HG03159 (cell line): ENCODE results near the gene FAN1.

ENCODE experiments used
- ATAC-seq: cut with Tn5 transposase; IDR thresholded peaks from one replicate; pipeline ENCODE4 v1.9.1; 2021; ENCODE audit warnings: mild to moderate bottlenecking, moderate library complexity; ENCODE audit not compliant: unreplicated experiment

Gene FAN1

DNA sequence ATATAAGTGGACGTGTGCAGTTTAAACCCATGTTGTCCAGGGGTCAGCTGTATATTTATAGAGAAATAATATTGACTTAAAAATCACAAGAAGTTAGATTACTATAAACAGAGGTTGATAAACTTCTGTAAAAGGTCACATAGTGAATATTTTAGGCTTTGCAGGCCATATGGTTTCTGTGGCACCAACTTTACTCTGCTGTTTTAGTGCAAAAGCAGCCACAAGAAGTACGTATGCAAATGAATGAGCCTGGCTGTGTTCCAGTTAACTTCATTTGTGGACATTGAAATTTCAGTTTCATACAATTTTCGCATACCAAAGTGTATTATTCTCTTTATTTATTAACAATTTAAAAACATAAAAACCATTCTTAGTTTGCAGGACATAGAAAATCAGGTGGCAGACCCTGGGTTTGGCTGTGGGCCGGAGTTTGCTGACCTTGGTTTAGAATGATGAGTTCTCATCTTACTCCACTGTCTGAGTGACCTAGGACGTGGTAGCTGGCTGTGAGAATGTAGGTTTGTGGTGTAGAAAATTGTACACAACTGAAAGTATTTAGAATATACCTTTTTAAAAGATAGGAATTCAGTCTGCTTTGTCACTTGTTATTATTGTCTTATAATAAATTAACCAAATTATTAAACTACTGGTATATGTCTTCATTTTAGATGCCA lies 16.3 kb downstream of the FAN1 start:
- no peak for ATAC-seq

DNA sequence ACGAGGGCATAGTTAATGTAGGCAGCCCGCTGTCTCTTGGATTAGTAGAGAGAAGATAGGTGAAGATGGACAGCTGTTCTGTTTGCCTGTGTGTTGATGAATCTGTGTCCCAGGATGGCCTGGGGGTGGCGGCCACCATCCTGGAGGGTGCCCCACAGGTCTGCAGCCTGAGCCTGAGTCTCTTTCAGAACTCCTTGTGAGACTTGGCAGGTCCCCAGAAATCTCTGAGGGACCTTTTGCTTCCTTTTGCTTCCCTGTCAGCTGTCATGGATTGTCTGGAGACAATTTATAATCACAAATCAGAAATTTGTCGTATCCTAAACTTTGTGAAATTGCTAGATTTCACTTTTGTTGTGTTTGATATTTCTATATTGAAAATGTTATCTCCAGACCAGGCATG lies 17.4 kb downstream of the FAN1 start:
- no peak for ATAC-seq

DNA sequence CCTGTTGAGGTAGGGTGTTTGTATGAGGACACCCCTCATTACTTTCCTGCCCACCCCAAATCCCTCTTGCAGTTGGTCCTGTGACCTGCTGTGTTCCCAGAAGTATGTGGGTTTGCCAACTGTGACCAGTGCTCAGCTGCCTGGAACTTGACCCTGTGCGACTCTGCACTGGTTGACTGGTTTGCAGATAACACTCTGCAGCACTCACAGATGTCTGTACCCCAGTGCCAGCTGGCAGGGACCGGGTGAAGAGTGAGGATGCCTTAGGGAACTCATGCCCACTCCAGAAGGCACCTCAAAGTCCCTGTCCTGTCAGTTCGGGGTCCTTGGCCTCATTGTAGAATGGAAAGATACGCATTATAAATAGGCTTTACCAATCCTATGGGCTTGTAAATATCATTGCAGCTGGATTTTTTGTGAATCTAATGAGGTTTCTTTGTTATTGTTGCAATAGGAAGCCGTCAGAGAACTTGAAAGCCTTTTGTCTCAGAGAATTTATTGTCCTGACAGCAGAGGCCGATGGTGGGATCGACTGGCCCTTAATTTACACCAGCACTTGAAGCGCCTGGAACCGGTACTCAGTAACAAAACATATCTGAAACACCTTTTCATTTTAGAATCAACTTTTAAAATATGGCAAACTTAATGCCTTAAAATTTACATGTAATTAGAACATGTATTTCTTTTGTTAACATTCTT lies 18.2 kb downstream of the FAN1 start:
- ATAC-seq = no peak

DNA sequence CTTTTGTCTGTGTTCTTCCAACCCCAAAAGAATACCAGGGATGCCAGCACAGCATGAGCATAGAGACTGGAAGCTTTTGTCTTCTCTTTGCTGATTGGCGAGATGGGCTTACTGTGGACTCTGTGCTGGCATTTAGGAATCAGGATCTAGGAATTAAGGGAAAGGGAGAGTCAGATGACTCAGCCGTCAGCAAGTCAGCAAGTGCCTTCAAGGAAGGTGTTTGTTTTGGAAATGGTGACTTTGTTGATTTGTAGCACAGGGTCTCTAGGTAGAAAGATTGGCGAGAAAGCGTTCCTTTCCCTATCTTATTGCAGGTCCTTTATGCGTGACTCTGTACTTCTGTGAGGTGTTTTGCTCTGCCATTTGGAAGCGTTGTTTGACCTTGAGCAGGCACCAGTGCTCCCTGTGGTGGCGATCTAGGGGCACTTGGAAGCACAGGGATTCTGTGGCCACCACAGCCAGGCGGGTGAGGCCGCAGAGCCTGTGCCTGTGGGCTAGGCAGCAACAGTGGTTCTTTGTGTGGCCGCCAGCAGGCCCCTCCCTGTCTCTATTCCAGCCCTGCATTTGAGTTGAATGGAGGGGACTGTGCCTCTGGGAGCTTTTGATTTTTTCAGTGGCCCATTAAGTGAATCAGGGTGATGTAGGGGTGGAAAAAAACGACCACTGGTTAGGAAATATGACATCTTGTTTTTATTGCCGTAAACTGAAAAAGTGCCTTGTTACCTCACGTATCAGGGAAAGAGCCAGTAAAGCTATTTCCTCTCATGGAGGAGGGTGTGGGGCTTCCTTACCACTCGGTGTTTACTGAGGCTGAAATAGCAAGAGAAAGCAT lies 19.0 kb downstream of the FAN1 start:
- no peak for ATAC-seq

DNA sequence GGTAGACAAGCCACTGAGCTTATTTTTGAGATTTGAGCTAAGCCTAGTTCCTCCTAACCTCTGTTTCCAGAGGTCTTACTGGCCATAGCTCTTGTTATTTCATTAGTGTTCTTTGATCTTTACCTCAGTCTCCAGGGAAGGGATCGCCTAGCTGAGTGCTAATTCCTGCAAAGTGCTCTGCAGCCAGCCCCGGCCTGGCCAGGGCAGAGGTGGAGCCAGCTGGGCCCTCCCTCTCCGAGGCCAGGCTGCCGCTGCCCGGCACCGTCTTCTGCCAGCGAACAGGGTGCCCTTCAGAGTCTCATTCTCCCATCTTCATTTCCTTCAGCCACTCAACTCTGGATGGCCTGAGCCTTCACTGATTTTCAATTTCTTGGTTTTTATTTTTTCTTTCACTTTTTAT lies 19.7 kb downstream of the FAN1 start:
- no peak for ATAC-seq

DNA sequence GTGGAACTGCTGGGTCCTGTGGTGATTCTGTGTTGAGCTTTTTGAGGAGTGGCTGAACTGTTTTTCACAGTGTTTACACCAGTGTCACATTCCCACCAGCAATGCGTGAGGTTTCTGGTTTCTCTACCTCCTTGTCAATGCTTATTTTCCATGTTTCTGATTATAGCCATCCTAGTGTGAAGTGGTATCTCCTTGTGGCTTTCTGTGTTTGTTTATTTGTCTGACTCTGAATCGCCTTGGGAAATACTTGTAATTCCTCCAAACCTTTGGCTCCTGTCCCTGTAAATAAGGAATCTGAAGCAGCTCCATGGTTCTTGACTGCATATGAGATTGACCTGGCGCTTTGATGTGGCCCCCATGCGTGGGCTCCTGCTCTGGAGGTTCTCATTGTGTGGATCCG lies 20.6 kb downstream of the FAN1 start:
- ATAC-seq = no peak

DNA sequence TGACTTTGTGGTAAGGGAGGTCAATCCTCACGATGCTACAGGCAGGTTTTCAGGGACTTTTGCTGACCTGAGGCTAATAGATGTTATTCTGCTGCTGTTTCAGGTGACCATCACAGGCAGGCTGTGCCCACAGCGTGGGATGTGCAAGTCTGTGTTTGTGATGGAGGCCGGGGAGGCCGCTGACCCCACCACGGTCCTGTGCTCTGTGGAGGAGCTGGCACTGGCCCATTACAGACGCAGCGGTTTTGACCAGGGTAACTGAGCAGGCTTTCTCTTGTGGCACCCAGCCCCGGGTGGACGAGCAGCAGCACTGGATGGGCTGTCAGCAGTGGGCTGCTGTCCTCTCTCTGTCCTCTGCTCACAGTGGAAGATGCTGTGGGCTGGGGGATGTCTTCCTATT lies 22.0 kb downstream of the FAN1 start:
- no peak for ATAC-seq

DNA sequence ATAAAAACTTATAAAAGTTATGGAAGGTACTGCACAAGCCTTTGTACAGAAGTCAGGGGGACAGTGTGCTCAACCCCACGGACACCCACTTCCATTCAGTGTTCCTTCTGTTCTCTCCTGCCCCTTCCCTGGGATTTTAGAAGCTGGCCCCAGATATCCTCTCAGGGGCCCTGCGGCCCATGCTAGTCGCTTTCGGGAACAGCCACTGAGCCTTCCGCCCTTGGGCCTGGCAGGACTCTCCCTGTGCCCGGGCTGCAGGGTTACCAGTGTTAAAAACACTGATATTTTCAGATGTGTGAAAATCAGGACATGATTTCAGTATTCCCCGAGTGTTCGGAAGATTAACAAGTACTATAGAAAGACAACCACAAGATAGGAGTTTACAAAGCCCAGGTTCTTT lies 22.4 kb downstream of the FAN1 start:
- no peak for ATAC-seq

DNA sequence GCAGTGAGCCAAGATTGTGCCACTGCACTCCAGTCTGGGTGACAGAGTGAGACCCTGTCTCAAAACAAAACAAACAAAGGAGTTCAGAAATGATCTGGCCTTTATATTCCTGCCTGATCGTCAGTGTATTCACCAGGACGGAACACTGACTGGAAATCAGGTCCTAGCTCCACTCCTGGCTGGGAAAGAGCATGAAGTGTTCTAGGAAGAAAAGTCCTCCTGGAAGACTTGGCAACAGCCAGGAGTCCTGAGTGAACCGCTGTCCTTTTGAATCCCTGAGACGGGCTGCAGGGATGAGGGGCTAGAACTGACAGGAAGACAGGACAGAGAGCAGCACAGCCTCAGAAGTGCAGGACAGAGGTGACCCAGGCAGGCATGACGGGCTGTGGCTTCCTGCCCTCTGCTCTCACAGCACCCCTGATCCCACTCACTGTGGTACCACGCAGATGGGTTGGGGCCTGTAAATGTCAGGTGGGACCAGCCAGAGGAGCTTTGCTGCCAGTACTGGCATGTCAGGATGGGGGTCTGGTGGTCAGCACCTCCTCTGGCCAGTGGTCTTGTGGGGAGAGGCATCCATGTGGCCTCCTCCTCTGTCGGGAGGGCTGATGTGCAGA lies 23.5 kb downstream of the FAN1 start:
- no peak for ATAC-seq

DNA sequence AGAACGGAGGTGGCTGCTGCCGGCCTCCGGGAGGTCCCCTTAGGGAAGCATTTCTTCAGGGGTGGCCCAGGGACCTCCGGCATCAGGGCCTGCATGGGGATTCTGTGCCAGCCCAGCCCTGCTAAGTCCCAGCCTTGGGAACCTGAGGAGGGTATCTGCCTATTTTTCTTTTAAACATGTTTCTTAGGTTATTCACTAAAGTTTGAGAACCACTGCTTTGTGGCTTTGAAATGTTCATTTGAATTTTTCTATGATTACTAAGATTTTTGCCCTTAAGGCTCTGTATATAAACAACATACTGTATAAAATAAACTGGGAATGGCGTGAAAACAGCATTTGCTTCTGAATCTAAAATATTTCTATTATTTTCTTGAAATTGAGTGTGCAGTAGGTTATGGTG lies 24.4 kb downstream of the FAN1 start:
- no peak for ATAC-seq

DNA sequence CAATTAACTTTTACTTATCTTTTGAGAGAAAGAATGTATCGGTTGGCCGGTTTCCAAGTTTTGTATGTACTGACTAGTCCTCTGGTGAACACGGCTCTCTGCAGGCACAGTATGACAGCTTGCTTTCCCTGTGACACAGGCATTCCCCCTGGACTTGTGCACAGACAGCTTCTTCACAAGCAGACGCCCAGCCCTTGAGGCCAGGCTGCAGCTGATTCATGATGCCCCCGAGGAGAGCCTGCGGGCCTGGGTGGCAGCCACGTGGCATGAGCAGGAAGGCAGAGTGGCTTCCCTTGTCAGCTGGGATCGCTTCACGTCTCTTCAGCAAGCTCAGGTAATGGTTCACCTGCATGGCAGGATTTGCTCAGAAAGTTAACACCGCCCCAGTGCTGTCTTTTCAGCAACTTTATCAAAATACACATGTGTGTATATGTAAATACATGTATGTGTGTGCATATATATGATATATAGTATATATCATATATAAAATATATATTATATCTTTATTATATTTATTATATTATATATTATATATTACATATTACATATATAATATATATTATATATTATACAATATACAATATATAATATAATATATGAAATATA lies 25.5 kb downstream of the FAN1 start:
- ATAC-seq = no peak

DNA sequence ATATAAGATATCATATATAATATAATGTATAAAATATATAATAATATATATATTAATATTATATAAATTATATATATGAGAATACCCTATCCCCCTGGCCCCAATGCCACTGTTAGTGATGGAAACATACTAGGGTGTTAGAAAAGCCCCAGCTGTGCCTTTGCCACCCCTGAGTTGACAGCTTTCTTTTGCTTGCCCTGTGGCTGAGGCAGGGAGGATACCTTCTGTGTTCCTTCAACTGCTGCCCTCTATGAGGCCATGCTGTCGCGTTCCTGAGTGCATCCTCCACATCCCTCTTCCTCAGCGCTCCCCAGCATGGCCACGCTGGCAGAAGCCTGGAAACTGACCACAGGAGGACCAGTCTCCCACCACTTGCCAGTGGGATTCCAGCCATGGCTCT lies 26.3 kb downstream of the FAN1 start:
- ATAC-seq = no peak

DNA sequence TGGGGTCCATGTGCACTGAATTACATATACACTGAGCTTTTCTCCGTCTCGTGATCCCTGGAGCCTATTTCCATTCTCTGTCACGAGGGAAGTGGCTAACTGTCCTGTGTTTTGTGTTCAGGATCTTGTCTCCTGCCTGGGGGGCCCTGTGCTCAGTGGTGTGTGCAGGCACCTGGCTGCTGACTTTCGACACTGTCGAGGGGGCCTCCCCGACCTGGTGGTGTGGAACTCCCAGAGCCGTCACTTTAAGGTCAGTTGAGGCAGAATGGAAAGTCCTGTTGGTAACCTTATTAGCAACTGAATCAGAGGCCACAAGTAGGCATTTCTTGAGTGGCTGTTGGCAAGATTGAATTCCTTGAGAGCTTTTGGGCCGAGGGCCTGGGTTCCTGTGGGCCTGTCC lies 26.7 kb downstream of the FAN1 start:
- no peak for ATAC-seq

DNA sequence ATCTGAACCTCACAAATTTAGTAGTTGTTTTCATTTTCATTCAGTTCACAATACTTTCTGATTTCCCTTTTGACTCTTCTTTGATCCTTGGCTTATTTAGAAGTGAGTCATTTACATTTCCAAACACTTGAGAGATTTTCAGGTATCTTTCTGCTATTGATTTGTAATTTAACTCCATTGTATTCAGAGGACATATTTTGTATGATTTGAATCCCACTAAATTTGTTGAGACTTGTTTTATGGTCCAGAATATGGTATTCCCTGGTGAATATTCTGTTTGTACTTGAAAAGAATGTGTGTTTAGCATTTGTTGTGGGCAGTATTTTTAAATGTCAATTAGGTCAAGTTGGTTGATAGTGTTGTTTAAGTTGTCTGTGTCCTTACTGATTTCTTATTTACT lies 29.6 kb downstream of the FAN1 start:
- no peak for ATAC-seq

DNA sequence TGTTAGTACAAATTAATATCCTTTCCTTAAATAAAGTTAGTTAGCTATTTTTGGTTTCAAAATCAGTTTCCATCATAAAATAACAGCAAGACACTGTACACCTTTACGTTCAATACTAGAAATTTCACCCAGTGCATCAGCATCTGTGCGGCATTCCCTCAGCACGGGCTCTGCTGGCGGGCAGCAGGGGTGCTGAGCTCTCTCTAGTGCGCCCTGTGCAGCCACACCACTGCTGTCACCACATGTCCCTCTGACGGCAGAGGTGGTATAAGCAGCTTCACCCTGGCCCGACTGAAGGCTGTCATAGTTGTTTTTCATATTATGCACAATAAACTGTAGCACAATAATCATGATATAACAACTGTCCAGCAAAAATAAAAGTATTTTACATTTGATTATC lies 35.4 kb downstream of the FAN1 start:
- no peak for ATAC-seq

DNA sequence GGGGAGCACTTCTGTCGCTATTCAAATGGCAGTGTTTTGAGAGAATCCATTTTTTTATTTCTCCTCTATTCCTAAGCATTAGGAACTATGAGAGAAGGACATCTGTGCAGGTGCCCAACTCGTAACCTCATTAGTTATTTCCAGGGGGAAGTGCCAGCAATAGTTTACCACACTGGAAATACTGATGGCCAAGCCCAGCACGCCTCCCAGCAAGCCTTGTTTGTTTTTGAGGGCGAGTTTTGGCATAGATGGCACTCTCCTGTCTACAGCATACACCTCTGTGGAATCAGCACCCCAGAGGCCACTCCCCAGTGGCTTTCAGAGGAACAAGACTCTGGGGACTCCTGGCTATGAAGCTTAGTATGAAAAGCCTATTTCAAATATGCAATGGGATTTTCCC lies 36.6 kb downstream of the FAN1 start:
- ATAC-seq = no peak

DNA sequence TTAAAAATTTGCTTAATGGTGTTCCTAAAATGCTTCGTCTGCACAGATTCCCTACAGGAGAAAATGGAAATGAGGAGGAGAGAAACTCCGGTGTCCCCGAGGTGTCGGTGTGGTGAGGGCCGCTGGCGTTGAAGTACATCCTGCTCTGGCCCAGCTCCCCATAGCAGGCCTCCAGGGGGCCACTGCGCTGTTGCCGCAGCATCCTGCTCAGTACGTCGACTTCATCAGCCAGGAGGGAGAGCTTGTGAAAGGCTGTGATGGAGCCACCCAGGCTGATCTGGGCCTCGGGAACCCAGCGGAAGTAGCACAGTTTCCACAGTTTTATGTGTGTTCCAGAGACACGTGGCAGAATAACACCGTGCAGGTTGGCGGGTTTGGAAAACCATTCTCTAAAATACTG lies 37.8 kb downstream of the FAN1 start:
- ATAC-seq = no peak

DNA sequence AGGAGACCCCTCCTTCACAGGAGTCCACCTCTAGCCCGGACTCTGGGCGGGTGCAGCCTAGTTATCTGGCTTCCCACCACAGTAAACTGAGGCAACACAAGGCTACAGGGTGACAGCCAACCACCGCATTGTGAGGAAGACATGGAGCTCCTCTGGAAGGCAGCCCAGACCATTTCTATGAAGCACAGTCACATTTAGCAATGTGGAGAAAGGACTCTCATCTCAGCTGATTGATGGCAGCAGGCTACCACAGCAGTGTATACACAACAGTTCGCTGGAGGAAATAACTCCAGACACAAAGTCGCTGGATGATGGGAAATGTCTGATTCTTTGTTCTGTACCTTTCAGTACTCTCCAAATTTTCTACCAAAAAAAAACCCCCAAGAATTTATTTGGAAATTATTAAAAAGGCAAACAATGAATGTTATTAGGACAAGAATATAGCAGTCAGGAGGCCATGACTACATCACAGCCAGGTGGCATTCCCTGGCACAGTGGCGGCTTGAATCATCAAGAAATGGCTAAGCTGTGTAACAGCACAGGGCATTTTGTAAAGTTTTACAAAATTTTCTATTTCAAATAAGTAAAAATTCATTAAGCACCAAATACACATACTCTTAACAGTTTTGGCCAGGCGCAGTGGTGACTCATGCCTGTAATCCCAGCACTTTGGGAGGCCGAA lies 40.1 kb downstream of the FAN1 start:
- no peak for ATAC-seq

DNA sequence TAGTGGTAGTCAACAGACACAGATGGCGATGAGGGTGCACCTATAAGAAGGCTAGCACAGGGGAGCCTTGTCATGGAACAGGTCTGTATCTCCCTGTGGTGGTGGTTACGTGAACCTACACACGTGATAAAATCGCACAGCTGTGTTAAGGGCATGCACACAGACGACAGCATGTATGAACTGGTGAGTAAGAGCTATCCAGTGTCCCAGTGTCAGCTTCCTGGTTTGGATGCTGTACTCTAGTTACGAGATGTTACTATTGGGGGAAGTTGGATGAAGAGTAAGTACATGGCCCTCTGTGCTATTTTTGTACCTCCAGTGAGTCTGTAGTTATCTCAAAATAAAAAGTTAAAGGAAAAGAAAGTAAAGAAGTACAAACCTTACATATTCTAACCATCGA lies 49.5 kb downstream of the FAN1 start:
- ATAC-seq = no peak

DNA sequence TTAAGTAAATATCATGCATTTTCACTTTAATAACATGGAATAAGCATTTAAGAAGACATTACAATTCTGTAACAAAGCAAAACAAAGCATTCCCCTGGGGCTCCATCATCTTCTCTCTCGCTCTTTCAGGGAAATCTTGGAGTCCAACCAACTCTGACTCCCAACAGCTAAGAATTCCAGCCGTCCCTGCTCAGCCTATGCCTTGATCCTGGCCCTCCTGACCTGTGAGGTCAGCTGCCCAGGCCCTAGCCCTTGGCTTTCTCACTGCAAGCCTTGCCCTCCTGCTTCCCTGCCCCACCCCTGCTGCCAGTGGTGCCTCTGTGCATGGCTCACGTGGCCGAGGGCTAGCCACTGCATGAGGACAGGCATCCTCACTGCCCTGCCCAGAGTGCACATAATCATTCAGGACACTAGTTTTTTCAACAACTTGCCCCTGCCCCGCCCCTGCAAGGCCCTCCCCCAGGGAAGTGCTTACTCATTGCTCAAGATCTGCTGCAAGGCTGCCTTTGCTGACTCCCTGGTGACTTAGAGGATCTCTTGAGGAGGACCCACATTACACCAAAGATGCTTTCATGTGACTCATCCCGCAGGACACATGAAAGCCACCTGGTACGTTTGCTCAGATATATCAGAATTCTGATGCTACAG lies 50.1 kb downstream of the FAN1 start:
- no peak for ATAC-seq
